Neural cell (in vitro differentiated cells): Measurements from ENCODE around the gene AVEN. TPM values are rescaled to one million over a fixed set of nuclear protein-coding genes. Genes with fewer than 3 reads are reported as not detected.

Experiments
- H2AFZ ChIP-seq: fragments of 200-600, 300-800 bp; sonication (generic), shearing (Covaris generic); 2 replicates; pipeline ENCODE4 v1.6.0; 2014; ENCODE audit warnings: low read depth, mild to moderate bottlenecking, antibody characterized with exemption, low read length, moderate library complexity
- H3F3A ChIP-seq: fragments of 200-600 bp; shearing (Covaris generic); 2 replicates; pipeline ENCODE4 v1.6.1; 2016; ENCODE audit warnings: mild to moderate bottlenecking, moderate library complexity, mixed read lengths, antibody characterized with exemption, low read length; ENCODE audit not compliant: insufficient read depth, poor library complexity, severe bottlenecking
- H3K27ac ChIP-seq: fragments of 200-600, 300-800 bp; sonication (generic), shearing (Covaris generic); 2 replicates; pipeline ENCODE4 v1.5.1; 2014; ENCODE audit warnings: mild to moderate bottlenecking, low read length, moderate library complexity
- H3K27me3 ChIP-seq: fragments of 300-800, 200-600 bp; sonication (generic), shearing (Covaris generic); 2 replicates; pipeline ENCODE4 v1.6.0; 2014; ENCODE audit warnings: mild to moderate bottlenecking, low read depth, low read length, moderate library complexity; ENCODE audit not compliant: insufficient read depth
- H3K36me3 ChIP-seq: fragments of 300-800, 200-600 bp; sonication (generic), shearing (Covaris generic); 2 replicates; pipeline ENCODE4 v1.5.1; 2014; ENCODE audit warnings: mild to moderate bottlenecking, antibody characterized with exemption, low read length, moderate library complexity; ENCODE audit not compliant: insufficient read depth
- H3K4me2 ChIP-seq: fragments of 300-800, 200-600 bp; sonication (generic), shearing (Covaris generic); 2 replicates; pipeline ENCODE4 v1.6.0; 2014; ENCODE audit warnings: mild to moderate bottlenecking, low read length
- H3K4me3 ChIP-seq: fragments of 300-800, 200-600 bp; sonication (generic), shearing (Covaris generic); 2 replicates; pipeline ENCODE4 v1.5.1; 2014; ENCODE audit warnings: mild to moderate bottlenecking, low read length, moderate library complexity
- H3K79me2 ChIP-seq: fragments of 200-600 bp; shearing (Covaris generic); replicated peaks from 2 replicates; pipeline ENCODE4 v1.6.0; 2014; ENCODE audit warnings: mild to moderate bottlenecking, low read length, moderate library complexity; ENCODE audit not compliant: insufficient read depth
- H3K9ac ChIP-seq: fragments of 300-800, 200-600 bp; sonication (generic), shearing (Covaris generic); 2 replicates; pipeline ENCODE4 v1.6.1; 2016; ENCODE audit warnings: mild to moderate bottlenecking, low read length, mixed read lengths
- H3K9me2 ChIP-seq: fragments of 200-600 bp; shearing (Covaris generic); 2 replicates; pipeline ENCODE4 v1.6.1; 2016; ENCODE audit warnings: mild to moderate bottlenecking, low read length, mixed read lengths; ENCODE audit not compliant: insufficient read depth
- H3K9me3 ChIP-seq: fragments of 200-600, 300-800 bp; sonication (generic), shearing (Covaris generic); 2 replicates; pipeline ENCODE4 v1.6.1; 2016; ENCODE audit warnings: mild to moderate bottlenecking, mixed run types, low read length, moderate library complexity, mixed read lengths
- H4K20me1 ChIP-seq: fragments of 200-600 bp; shearing (Covaris generic); 2 replicates; pipeline ENCODE4 v1.6.1; 2016; ENCODE audit warnings: mild to moderate bottlenecking, mixed run types; ENCODE audit not compliant: insufficient read depth
- CTCF ChIP-seq: fragments of 450-650 bp; IDR thresholded peaks from 2 replicates; pipeline ENCODE4 v1.5.1; 2014; ENCODE audit warnings: antibody characterized with exemption, mild to moderate bottlenecking, moderate library complexity; ENCODE audit not compliant: poor library complexity, severe bottlenecking
- EP300 ChIP-seq: fragments of 450-650 bp; conservative IDR thresholded peaks from 2 replicates; pipeline ENCODE4 v1.6.1; 2014; ENCODE audit warnings: antibody characterized with exemption, mild to moderate bottlenecking, moderate library complexity; ENCODE audit not compliant: poor library complexity, severe bottlenecking
- EZH2 ChIP-seq: fragments of 200-600, 300-800 bp; shearing (Covaris generic), sonication (generic); IDR thresholded peaks from 2 replicates; pipeline ENCODE4 v1.6.1; 2014; ENCODE audit warnings: antibody characterized with exemption, low read length, borderline replicate concordance, mild to moderate bottlenecking; ENCODE audit not compliant: insufficient read depth, poor library complexity, severe bottlenecking
- MXI1 ChIP-seq: fragments of 450-650 bp; conservative IDR thresholded peaks from 2 replicates; pipeline ENCODE4 v1.6.1; 2014; ENCODE audit warnings: antibody characterized with exemption, mild to moderate bottlenecking; ENCODE audit not compliant: poor library complexity, severe bottlenecking
- POLR2AphosphoS5 ChIP-seq: IDR thresholded peaks from 2 replicates; pipeline ENCODE4 v1.6.1; 2012
- RAD21 ChIP-seq: fragments of 450-650 bp; conservative IDR thresholded peaks from 2 replicates; pipeline ENCODE4 v1.6.1; 2014; ENCODE audit warnings: antibody characterized with exemption, mild to moderate bottlenecking, moderate library complexity
- REST ChIP-seq: IDR thresholded peaks from 2 replicates; pipeline ENCODE4 v1.6.1; 2012; ENCODE audit warnings: borderline replicate concordance
- SMC3 ChIP-seq: fragments of 450-650 bp; conservative IDR thresholded peaks from 2 replicates; pipeline ENCODE4 v1.6.1; 2014; ENCODE audit warnings: antibody characterized with exemption, mild to moderate bottlenecking, moderate library complexity; ENCODE audit not compliant: poor library complexity
- TAF1 ChIP-seq: IDR thresholded peaks from 2 replicates; pipeline ENCODE4 v1.6.1; 2012; ENCODE audit warnings: low read depth
- polyA plus RNA-seq: library from polyadenylated mRNA; depleted of rRNA; stranded (reverse); fragments of >200 nt; gene quantifications from 2 replicates; pipeline ENCODE4 v1.2.3, GENCODE V29; 2014

Gene AVEN
- polyA plus RNA-seq, 1 donor from 2014 or later, result 14.1 TPM

- Histone ChIP-seq H3F3A (no peaks in the 10 kb centered on the region), H3K36me3 (no peaks in the 10 kb centered on the region), H2AFZ (no peak overlapping the region), H3K9me3 (no peaks in the 10 kb centered on the region), H3K4me3 (no peak overlapping the region), H3K9ac (no peak overlapping the region), H3K4me2 (no peak overlapping the region), H3K9me2 (no peaks in the 10 kb centered on the region), H4K20me1 (no peaks in the 10 kb centered on the region), H3K27me3 (no peaks in the 10 kb centered on the region), H3K27ac (no peak overlapping the region), H3K79me2 (no peaks in the 10 kb centered on the region)
- no peak for TF ChIP-seq POLR2AphosphoS5
- TF ChIP-seq EP300, result no peak
- TF ChIP-seq EZH2, result no peak
- TF ChIP-seq TAF1, result no peak
- TF ChIP-seq RAD21, result no peak
- no peak for TF ChIP-seq CTCF
These were observed 39.9 kb upstream of the AVEN start for GRCh38 chr15:34078900-34079299.

GRCh38 chr15:34076785-34077184, 37.8 kb upstream of the AVEN start:
- no peak overlapping the region for H2AFZ ChIP-seq
- H3K4me2 ChIP-seq, result no peak overlapping the region
- no peaks in the 10 kb centered on the region for H4K20me1 ChIP-seq
- no peaks in the 10 kb centered on the region for H3K79me2 ChIP-seq
- no peak overlapping the region for H3K4me3 ChIP-seq
- no peak overlapping the region for H3K9ac ChIP-seq
- H3K27me3 ChIP-seq, result no peaks in the 10 kb centered on the region
- H3K9me3 ChIP-seq, result no peaks in the 10 kb centered on the region
- no peaks in the 10 kb centered on the region for H3K36me3 ChIP-seq
- no peaks in the 10 kb centered on the region for H3K9me2 ChIP-seq
- TF ChIP-seq POLR2AphosphoS5 (no peak), REST (no peak), EP300 (no peak), RAD21 (no peak), CTCF (no peak), MXI1 (no peak), TAF1 (no peak), SMC3 (no peak), EZH2 (no peak)
- no peaks in the 10 kb centered on the region for H3F3A ChIP-seq
- H3K27ac ChIP-seq, result no peak overlapping the region
